HepG2 (cell line): ENCODE results near the gene RPS10. TPM values are rescaled to one million over a fixed set of nuclear protein-coding genes. Genes with fewer than 3 reads are reported as not detected.

Source experiments
- ATAC-seq: fragments of 200-7000 bp; cut with Tn5 transposase; 3 replicates; pipeline ENCODE4 v1.9.1; 2020; ENCODE audit warnings: mild to moderate bottlenecking, moderate library complexity
- BruUV-seq: library from RNA; stranded (reverse); fragments of 400-500 nt; replicated peaks from 2 replicates; lab custom pipeline; 2021; lab: Mats Ljungman, UMichigan
- CTCF ChIA-PET: fragments of 300-600 bp; formaldehyde crosslinking; extraction: SDS; loops from one replicate; lab custom pipeline; 2021; ENCODE audit warnings: low total read pairs, inconsistent platforms, low intra/inter-chr PET ratio; lab: Yijun Ruan, JAX
- POLR2A ChIA-PET: fragments of 350-600 bp; sonication (Branson Sonifier 250); formaldehyde crosslinking; loops from one replicate; lab custom pipeline; 2020; ENCODE audit warnings: antibody characterized with exemption, inconsistent platforms; lab: Yijun Ruan, JAX
- DNase-seq: peaks from one replicate; pipeline ENCODE4 v3.0.0-alpha.2; 2015; ENCODE audit warnings: low spot score
- FAIRE-seq: peaks from 3 replicates; lab custom pipeline; 2011; peaks lifted over from hg19 to GRCh38; lab: Jason Lieb, UNC
- H2AFZ ChIP-seq: one replicate; pipeline ENCODE4 v1.6.1; 2011; ENCODE audit warnings: low read length, inconsistent platforms
- H3K27ac ChIP-seq: fragments of 300-600 bp; 3 replicates; pipeline ENCODE4 v1.8.0; 2011; ENCODE audit warnings: mixed run types, mild to moderate bottlenecking, mixed read lengths, low read length, inconsistent platforms; ENCODE audit not compliant: insufficient read depth; ENCODE audit errors: extremely low read length
- H3K27me3 ChIP-seq, 2 experiments: fragments of 200-600 bp in 1 of 2; 2 replicates in 1 of 2; 3 replicates in 1 of 2; pipeline versions ENCODE4 v1.6.0 to v1.8.0; 2011; ENCODE audit warnings: low read length in 2 of 2, mild to moderate bottlenecking in 2 of 2, moderate library complexity in 2 of 2, inconsistent platforms in 1 of 2; ENCODE audit not compliant: insufficient read depth in 2 of 2, control insufficient read depth in 1 of 2
- H3K36me3 ChIP-seq, 2 experiments: fragments of 200-600 bp in 1 of 2; replicated peaks in 1 of 2; 2 replicates in 1 of 2; 3 replicates in 1 of 2; pipeline versions ENCODE4 v1.5.1 to v1.8.0; 2011; ENCODE audit warnings: low read length in 2 of 2, inconsistent platforms in 1 of 2; ENCODE audit not compliant: insufficient read depth in 2 of 2, control insufficient read depth in 1 of 2
- H3K4me1 ChIP-seq: 2 replicates; pipeline ENCODE4 v1.5.1; 2012; ENCODE audit warnings: low read length, inconsistent platforms; ENCODE audit not compliant: insufficient read depth
- H3K4me2 ChIP-seq: 2 replicates; pipeline ENCODE4 v1.6.0; 2011; ENCODE audit warnings: low read depth, low read length, inconsistent platforms
- H3K4me3 ChIP-seq, 3 experiments: fragments of 200-600 bp in 1 of 3; sonication (generic), shearing (Covaris generic) in 1 of 3; replicated peaks in 1 of 3; 2 replicates each; pipeline ENCODE4 v1.5.1; 2011 to 2016; ENCODE audit warnings: low read length in 3 of 3, inconsistent platforms in 2 of 3, low read depth in 2 of 3, mild to moderate bottlenecking in 2 of 3, control low read depth in 1 of 3, mixed read lengths in 1 of 3; ENCODE audit not compliant: insufficient read depth in 1 of 3
- H3K79me2 ChIP-seq: one replicate; pipeline ENCODE4 v1.6.1; 2011; ENCODE audit warnings: low read length, inconsistent platforms; ENCODE audit not compliant: insufficient read depth
- H3K9ac ChIP-seq: 2 replicates; pipeline ENCODE4 v1.6.0; 2011; ENCODE audit warnings: mild to moderate bottlenecking, low read depth, low read length, inconsistent platforms; ENCODE audit not compliant: insufficient read depth
- H3K9me3 ChIP-seq: 2 replicates; pipeline ENCODE4 v1.5.1; 2012; ENCODE audit warnings: mild to moderate bottlenecking, low read length
- H4K20me1 ChIP-seq: 2 replicates; pipeline ENCODE4 v1.6.0; 2011; ENCODE audit warnings: inconsistent platforms, mild to moderate bottlenecking, low read length, moderate library complexity; ENCODE audit not compliant: insufficient read depth
- CEBPZ ChIP-seq: IDR thresholded peaks from 2 replicates; pipeline ENCODE4 v1.6.1; 2012; ENCODE audit warnings: low read length, improper control_type of control experiment
- ETV5 ChIP-seq: IDR thresholded peaks from 2 replicates; pipeline ENCODE4 v1.6.1; 2018; ENCODE audit warnings: missing biosample characterization, missing genetic modification reagents, inconsistent platforms, borderline replicate concordance
- GATA4 ChIP-seq: sonication (generic); IDR thresholded peaks from 2 replicates; pipeline ENCODE4 v1.6.1; 2016; ENCODE audit warnings: antibody characterized with exemption, low read depth, borderline replicate concordance
- IRX3 ChIP-seq: sonication (generic); formaldehyde crosslinking; IDR thresholded peaks from 2 replicates; pipeline ENCODE4 v1.8.1; 2023; ENCODE audit warnings: mild to moderate bottlenecking, low read depth, missing genetic modification reagents, borderline replicate concordance
- KLF6 ChIP-seq: IDR thresholded peaks from 2 replicates; pipeline ENCODE4 v1.8.0; 2016; ENCODE audit warnings: missing biosample characterization, missing genetic modification reagents
- PCBP1 ChIP-seq: fragments of 200-400 bp; formaldehyde crosslinking; IDR thresholded peaks from 2 replicates; pipeline ENCODE4 v1.6.1; 2017; ENCODE audit warnings: mild to moderate bottlenecking, low read depth, low read length, borderline replicate concordance
- PLRG1 ChIP-seq: fragments of 450-650 bp; conservative IDR thresholded peaks from 2 replicates; pipeline ENCODE4 v1.6.1; 2016
- POGK ChIP-seq: sonication (generic); formaldehyde crosslinking; conservative IDR thresholded peaks from 2 replicates; pipeline ENCODE4 v1.8.0; 2022; ENCODE audit warnings: mild to moderate bottlenecking, moderate library complexity, missing genetic modification reagents
- SRSF4 ChIP-seq: fragments of 200-400 bp; formaldehyde crosslinking; IDR thresholded peaks from one replicate; pipeline ENCODE4 v1.6.1; 2018; ENCODE audit warnings: mild to moderate bottlenecking, low read depth, low read length, moderate library complexity; ENCODE audit not compliant: poor library complexity, severe bottlenecking
- ZBTB2 ChIP-seq: sonication (generic); formaldehyde crosslinking; IDR thresholded peaks from 2 replicates; pipeline ENCODE4 v1.8.0; 2022; ENCODE audit warnings: low read depth, missing genetic modification reagents
- ZNF263 ChIP-seq: sonication (generic); formaldehyde crosslinking; IDR thresholded peaks from 2 replicates; pipeline ENCODE4 v1.4.0; 2020; ENCODE audit warnings: missing genetic modification reagents
- WGBS: methylation state at CpG from one replicate; pipeline ENCODE4 v1.1.6; 2017; ENCODE audit warnings: low lambda C conversion rate; 5-methylcytosine and 5-hydroxymethylcytosine counted together
- in situ Hi-C: cut with HindIII; loops from 2 replicates; pipeline ENCODE4 v1.10.0; 2017; ENCODE audit warnings: low pct_unique_long_range_greater_than_20kb; ENCODE audit not compliant: extremely low pct_ligation_motif_present
- intact Hi-C: fragments of 100-400 bp; cut with micrococcal nuclease; formaldehyde crosslinking; loops from one replicate; pipeline ENCODE4 v1.10.0; 2022; ENCODE audit not compliant: unreplicated experiment
- polyA plus RNA-seq, 8 experiments: library from polyadenylated mRNA; depleted of rRNA in 3 of 8; stranded (reverse) in 7 of 8; unstranded in 1 of 8; fragments of >200 nt; fragmentation: Illumina TruSeq in 4 of 8; extraction: Trizol in 4 of 8; gene quantifications; 2 replicates each; pipeline versions ENCODE4 v1.2.1 to v1.2.3, GENCODE V29; 2011 to 2016; ENCODE audit warnings: low read depth in 4 of 8, missing spikeins in 1 of 8, mixed read lengths in 1 of 8; ENCODE audit not compliant: insufficient read depth in 1 of 8
- total RNA-seq, 5 experiments: library from RNA; depleted of rRNA; stranded (reverse); fragments of >200 nt; fragmentation: Illumina TruSeq; extraction: Trizol; gene quantifications; 2 replicates each; pipeline ENCODE4 v1.2.3, GENCODE V29; 2016; ENCODE audit warnings: low read depth in 1 of 5

The RPS10 gene
- total and polyA plus RNA-seq, 2 of the 13 experiments (the other 11 are each of a cell fraction or from before 2014, with no cell fraction given) = 2,909 to 4,648 TPM

GRCh38 chr6:34375833-34376232, 50.0 kb downstream of the RPS10 start:
- intact Hi-C loops (no loop called here), in situ Hi-C loops (no loop called here)
- no TSS peak for BruUV-seq
- no peak for DNase-seq
- TF ChIP-seq IRX3 = no peak
- no peak for TF ChIP-seq ZNF263 (CRISPR knock-in tag)
- TF ChIP-seq ZBTB2 (CRISPR knock-in tag) = no peak
- no peak for TF ChIP-seq SRSF4
- TF ChIP-seq PCBP1 = no peak
- no peak for TF ChIP-seq GATA4
- TF ChIP-seq PLRG1 = no peak
- no peak for TF ChIP-seq ETV5
- TF ChIP-seq POGK (CRISPR knock-in tag) = no peak
- no peak for TF ChIP-seq KLF6 (CRISPR knock-in tag)
- TF ChIP-seq CEBPZ = no peak
- H3K27ac ChIP-seq = no peak overlapping the region
- no peak overlapping the region for H3K4me3 ChIP-seq
- H3K4me1 ChIP-seq = peaks cover 36% of the 10 kb centered on the region
- no peaks in the 10 kb centered on the region for H3K9me3 ChIP-seq
- H2AFZ ChIP-seq = no peak overlapping the region
- WGBS = 96% methylated on average over 5 of the region's 5 CpGs
- ChIA-PET POLR2A (no interaction called here), CTCF (no interaction called here)
- no peaks in the 10 kb centered on the region for H3K27me3 ChIP-seq
- no peak for FAIRE-seq
- 0 out of 5 replicates have a peak, but pooled peaks cover 2 to 4% of the 10 kb centered on the region in 2 experiments for H3K36me3 ChIP-seq
- no peak for ATAC-seq
- H3K9ac ChIP-seq = no peak overlapping the region
- H4K20me1 ChIP-seq = peaks cover 16% of the 10 kb centered on the region; the same call in 1 of the 2 replicates
- H3K4me2 ChIP-seq = no peak overlapping the region
- peaks cover 71% of the 10 kb centered on the region for H3K79me2 ChIP-seq
